ENCODE results near the gene VPS37B. TPM values are rescaled to one million over a fixed set of nuclear protein-coding genes. Genes with fewer than 3 reads are reported as not detected.

Gene VPS37B
- total RNA-seq, 1 donor from 2014 or later, result 22.9 TPM

DNA sequence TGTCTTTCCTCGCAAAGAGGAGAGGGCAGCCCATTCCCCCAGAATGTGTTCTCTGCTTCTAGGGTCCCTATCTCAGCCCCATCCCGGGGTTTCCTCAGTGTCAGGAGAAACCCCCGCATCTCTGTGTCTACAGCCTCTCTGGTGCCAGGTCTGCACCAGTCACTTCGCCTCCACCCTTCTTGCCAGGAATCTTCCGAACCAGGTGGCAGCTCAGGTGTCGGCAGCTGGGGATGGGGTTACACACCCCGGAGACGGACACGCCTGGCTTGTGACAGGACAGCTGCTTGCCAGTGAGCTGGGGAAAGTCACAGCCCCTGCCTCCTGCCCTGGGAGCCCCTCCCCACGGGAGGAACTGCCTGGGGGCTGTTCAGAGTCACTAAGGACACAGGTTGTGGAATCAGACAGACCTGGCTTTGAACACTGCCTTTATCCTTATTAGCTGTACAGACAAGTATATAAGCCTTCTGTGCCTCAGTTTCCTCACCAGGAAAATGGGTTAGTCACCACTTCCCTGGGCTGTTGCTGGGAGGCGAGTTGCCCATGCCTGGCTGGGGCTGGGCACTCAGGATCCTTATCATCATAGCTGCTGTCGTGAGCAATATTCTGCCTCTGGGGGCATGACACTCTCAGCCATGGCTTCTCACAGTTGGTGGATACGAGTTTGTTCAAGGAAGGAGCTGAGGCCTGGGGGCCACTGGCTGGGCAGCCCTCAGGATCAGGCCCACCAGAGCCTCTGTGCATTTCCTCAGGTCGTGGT is 49.9 kb downstream of the VPS37B start:
- no peak overlapping the region for H3K4me3 Mint-ChIP-seq (ENCODE audit: low read depth)
- H3K4me1 Mint-ChIP-seq (ENCODE audit: low read depth), result peaks cover 8% of the 10 kb centered on the region
- H3K9me3 Mint-ChIP-seq (ENCODE audit: low read depth), result no peaks in the 10 kb centered on the region
- no peaks in the 10 kb centered on the region for H3K27me3 Mint-ChIP-seq
- H3K36me3 Mint-ChIP-seq (ENCODE audit: insufficient read depth), result peaks cover 5% of the 10 kb centered on the region
- H3K27ac Mint-ChIP-seq, result no peak overlapping the region
- TF ChIP-seq, protein P1, sequence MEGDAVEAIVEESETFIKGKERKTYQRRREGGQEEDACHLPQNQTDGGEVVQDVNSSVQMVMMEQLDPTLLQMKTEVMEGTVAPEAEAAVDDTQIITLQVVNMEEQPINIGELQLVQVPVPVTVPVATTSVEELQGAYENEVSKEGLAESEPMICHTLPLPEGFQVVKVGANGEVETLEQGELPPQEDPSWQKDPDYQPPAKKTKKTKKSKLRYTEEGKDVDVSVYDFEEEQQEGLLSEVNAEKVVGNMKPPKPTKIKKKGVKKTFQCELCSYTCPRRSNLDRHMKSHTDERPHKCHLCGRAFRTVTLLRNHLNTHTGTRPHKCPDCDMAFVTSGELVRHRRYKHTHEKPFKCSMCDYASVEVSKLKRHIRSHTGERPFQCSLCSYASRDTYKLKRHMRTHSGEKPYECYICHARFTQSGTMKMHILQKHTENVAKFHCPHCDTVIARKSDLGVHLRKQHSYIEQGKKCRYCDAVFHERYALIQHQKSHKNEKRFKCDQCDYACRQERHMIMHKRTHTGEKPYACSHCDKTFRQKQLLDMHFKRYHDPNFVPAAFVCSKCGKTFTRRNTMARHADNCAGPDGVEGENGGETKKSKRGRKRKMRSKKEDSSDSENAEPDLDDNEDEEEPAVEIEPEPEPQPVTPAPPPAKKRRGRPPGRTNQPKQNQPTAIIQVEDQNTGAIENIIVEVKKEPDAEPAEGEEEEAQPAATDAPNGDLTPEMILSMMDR (IDR thresholded peaks at IDR 0.05; ENCODE audit: unreplicated experiment), result no peak
- DNase-seq (ENCODE audit: low spot score, unreplicated experiment), result no peak

DNA sequence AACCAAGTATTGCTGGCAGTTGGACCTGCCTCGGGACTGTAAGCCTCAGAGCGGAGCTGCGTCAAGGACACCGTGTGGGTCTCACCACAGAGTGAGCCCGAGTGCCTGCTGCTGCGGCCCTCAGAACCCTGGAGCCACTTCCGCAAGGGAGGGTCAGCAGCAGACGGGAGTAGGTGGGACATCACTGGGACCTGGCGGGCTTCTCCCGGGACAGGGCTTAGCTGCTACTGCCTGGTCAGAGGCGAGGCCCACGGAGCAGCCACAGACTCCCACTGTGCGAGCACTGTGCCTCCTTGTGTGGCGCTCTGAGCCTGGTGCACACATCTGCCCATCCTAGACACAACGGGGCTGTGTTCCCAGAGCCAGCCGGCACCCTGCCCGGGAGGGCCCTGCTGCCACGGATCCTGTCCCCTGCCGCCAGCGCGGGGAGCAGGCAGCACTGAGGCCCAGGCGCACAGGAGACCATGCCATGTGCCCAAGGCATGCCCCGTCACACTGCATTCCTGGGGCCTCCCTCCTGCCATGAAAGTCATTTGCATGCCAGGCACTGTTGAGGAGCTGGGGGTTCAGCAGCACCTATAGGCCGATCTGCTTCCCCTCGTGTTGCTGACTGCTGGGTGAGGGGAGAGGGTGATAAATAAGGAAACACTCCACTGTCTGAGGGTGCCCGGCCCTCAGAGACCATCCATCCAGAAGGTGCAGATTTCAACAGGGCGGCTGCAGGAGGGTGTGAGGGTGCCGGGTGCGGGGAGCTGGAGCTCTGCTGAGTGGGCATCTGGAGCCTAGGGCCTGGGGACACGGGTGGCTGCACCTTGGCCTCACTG is 50.7 kb downstream of the VPS37B start:
- Mint-ChIP-seq H3K27me3 (no peaks in the 10 kb centered on the region), H3K36me3 (ENCODE audit: insufficient read depth) (peaks cover 5% of the 10 kb centered on the region), H3K4me1 (ENCODE audit: low read depth) (peaks cover 8% of the 10 kb centered on the region), H3K27ac (no peak overlapping the region), H3K9me3 (ENCODE audit: low read depth) (no peaks in the 10 kb centered on the region), H3K4me3 (ENCODE audit: low read depth) (no peak overlapping the region)
- DNase-seq (ENCODE audit: low spot score, unreplicated experiment), result no peak
- TF ChIP-seq, protein P1 (IDR thresholded peaks at IDR 0.05; ENCODE audit: unreplicated experiment), result no peak

DNA sequence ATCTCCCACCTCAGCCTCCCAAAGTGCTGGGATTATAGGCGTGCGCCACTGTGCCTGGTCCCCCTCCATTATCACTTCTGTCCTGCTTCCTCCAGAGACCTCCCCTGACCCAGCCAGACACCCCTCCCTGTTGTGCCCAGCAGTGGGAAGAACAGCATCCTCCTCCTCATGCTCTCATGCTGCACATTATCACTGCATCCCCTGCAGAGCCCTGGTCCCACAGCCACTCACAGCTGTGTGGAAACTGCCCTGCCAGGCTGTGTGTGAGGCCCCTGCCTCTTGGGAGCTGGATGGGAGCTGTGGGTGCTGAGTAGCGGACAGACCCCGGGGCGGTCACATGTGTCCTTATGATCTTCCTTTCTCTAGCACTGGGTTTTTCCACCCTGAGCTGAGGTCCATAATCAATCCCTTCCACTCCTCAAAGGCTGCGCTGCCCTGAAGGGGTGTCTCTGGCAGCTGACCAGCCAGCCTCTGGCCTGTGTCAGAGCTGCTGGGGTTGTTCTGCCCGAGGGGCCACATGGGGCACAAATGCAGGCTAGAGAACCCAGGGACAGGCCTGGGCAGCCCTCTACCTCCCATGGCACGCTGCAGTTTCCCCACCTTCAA is 51.5 kb downstream of the VPS37B start:
- Mint-ChIP-seq H3K9me3 (ENCODE audit: low read depth) (no peaks in the 10 kb centered on the region), H3K4me3 (ENCODE audit: low read depth) (no peak overlapping the region), H3K36me3 (ENCODE audit: insufficient read depth) (peaks cover under 1% of the 10 kb centered on the region), H3K4me1 (ENCODE audit: low read depth) (peaks cover 10% of the 10 kb centered on the region), H3K27ac (no peak overlapping the region), H3K27me3 (no peaks in the 10 kb centered on the region)
- no peak for DNase-seq (ENCODE audit: low spot score, unreplicated experiment)
- TF ChIP-seq, protein P1 (IDR thresholded peaks at IDR 0.05; ENCODE audit: unreplicated experiment), result no peak

DNA sequence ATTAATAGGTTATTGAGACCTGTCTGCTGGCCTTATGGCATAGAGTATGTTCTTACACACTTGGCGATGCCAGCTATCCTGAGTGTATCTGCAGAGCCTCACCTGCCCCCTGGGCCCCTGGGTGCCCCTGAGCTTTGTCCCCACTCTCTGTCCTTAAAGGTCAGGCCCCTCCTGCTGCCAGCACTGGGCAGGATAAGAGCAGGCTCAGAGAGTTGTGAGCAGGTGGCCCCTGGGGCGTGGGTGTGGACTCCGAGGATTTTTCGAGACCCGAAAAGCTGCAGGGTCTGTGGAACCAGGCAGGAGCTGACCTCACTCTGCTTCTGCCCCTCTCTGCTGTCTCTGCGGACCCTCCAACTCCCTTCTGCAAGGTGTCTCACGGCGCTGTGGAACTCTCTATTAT is 52.5 kb downstream of the VPS37B start:
- H3K4me1 Mint-ChIP-seq (ENCODE audit: low read depth), result peaks cover 20% of the 10 kb centered on the region

More for the DNA sequence above, 52.5 kb downstream of the VPS37B start:
- no peaks in the 10 kb centered on the region for H3K36me3 Mint-ChIP-seq (ENCODE audit: insufficient read depth)
- DNase-seq (ENCODE audit: low spot score, unreplicated experiment), result no peak
- no peak overlapping the region for H3K4me3 Mint-ChIP-seq (ENCODE audit: low read depth)
- TF ChIP-seq, protein P1 (IDR thresholded peaks at IDR 0.05; ENCODE audit: unreplicated experiment), result no peak
- peak overlapping the region; percentile 49 for H3K27ac Mint-ChIP-seq
- no peaks in the 10 kb centered on the region for H3K27me3 Mint-ChIP-seq
- no peaks in the 10 kb centered on the region for H3K9me3 Mint-ChIP-seq (ENCODE audit: low read depth)

Data from progenitor cell of endocrine pancreas (in vitro differentiated cells).